GM23338 (cell line): ENCODE measurements around the gene C2CD5.
"Not testable (repeated sequence)": the region's sequence is repeated elsewhere in the genome, so short reads cannot be mapped to it uniquely, and the experiment has no call there.

Experiments
- CREB1 ChIP-seq: fragments of 250-450 bp; sonication (Bioruptor Pico); IDR thresholded peaks from 2 replicates; pipeline ENCODE4 v1.5.0; 2020; ENCODE audit warnings: low read depth, mild to moderate bottlenecking, moderate library complexity
- EZH2 ChIP-seq: fragments of 200-600 bp; sonication (generic); IDR thresholded peaks from one replicate; pipeline ENCODE4 v1.8.0; 2017; ENCODE audit warnings: antibody characterized with exemption, mild to moderate bottlenecking, low read depth; ENCODE audit not compliant: unreplicated experiment
- EZH2phosphoT487 ChIP-seq: fragments of 200-600 bp; sonication (generic); IDR thresholded peaks from one replicate; pipeline ENCODE4 v1.8.1; 2018; ENCODE audit warnings: antibody characterized with exemption; ENCODE audit not compliant: unreplicated experiment
- JUNB ChIP-seq: IDR thresholded peaks from one replicate; pipeline ENCODE4 v1.6.1; 2016; ENCODE audit warnings: antibody characterized with exemption; ENCODE audit not compliant: unreplicated experiment
- POLR2AphosphoS5 ChIP-seq: IDR thresholded peaks from 2 replicates; pipeline ENCODE4 v1.6.1; 2016; ENCODE audit warnings: antibody characterized with exemption, low read depth
- STAT1 ChIP-seq: IDR thresholded peaks from one replicate; pipeline ENCODE4 v1.6.1; 2016; ENCODE audit warnings: antibody characterized with exemption; ENCODE audit not compliant: unreplicated experiment
- ZNF114 ChIP-seq: fragments of 250-450 bp; sonication (Bioruptor Pico); IDR thresholded peaks from 2 replicates; pipeline ENCODE4 v1.5.0; 2020; ENCODE audit warnings: mild to moderate bottlenecking, moderate library complexity
- TF ChIP-seq, protein P1 (sequence below), 2 experiments: fragments of 200-600 bp in 1 of 2; sonication (generic) in 1 of 2; conservative IDR thresholded peaks; 2 replicates each; pipeline versions ENCODE4 v1.5.1 to v1.6.1; 2016 to 2017; ENCODE audit warnings: antibody characterized with exemption in 2 of 2, low read depth in 2 of 2, mild to moderate bottlenecking in 2 of 2, moderate library complexity in 1 of 2
- TF ChIP-seq, protein P2 (sequence below): IDR thresholded peaks from one replicate; pipeline ENCODE4 v1.6.1; 2018; ENCODE audit warnings: antibody characterized with exemption; ENCODE audit not compliant: unreplicated experiment

DNA sequence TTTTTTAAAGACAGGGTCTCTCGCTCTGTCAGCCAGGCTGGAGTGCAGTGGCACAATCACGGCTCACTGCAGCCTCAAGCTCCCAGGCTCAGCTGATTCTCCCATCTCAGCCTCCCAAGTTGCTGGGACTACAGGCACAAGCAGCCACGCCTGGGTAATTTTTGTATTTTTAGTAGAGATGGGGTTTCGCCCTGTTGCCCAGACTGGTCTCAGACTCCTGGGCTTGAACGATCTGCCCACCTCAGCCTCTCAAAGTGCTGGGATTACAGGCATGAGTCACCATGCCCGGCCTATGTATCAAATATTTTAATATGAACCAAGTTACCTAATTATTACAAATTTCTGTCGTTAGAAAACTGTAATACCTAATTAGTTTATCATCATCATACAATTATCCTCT, 63.5 kb downstream of the C2CD5 start:
- TF ChIP-seq, protein P1, sequence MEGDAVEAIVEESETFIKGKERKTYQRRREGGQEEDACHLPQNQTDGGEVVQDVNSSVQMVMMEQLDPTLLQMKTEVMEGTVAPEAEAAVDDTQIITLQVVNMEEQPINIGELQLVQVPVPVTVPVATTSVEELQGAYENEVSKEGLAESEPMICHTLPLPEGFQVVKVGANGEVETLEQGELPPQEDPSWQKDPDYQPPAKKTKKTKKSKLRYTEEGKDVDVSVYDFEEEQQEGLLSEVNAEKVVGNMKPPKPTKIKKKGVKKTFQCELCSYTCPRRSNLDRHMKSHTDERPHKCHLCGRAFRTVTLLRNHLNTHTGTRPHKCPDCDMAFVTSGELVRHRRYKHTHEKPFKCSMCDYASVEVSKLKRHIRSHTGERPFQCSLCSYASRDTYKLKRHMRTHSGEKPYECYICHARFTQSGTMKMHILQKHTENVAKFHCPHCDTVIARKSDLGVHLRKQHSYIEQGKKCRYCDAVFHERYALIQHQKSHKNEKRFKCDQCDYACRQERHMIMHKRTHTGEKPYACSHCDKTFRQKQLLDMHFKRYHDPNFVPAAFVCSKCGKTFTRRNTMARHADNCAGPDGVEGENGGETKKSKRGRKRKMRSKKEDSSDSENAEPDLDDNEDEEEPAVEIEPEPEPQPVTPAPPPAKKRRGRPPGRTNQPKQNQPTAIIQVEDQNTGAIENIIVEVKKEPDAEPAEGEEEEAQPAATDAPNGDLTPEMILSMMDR (conservative IDR thresholded peaks at IDR 0.05; ENCODE audit: low read depth in 2 of 2): not testable (repeated sequence)
- not testable (repeated sequence) for TF ChIP-seq STAT1; EZH2; POLR2AphosphoS5; EZH2phosphoT487; ZNF114; CREB1 (CRISPR knock-in tag); JUNB
- TF ChIP-seq, protein P2, sequence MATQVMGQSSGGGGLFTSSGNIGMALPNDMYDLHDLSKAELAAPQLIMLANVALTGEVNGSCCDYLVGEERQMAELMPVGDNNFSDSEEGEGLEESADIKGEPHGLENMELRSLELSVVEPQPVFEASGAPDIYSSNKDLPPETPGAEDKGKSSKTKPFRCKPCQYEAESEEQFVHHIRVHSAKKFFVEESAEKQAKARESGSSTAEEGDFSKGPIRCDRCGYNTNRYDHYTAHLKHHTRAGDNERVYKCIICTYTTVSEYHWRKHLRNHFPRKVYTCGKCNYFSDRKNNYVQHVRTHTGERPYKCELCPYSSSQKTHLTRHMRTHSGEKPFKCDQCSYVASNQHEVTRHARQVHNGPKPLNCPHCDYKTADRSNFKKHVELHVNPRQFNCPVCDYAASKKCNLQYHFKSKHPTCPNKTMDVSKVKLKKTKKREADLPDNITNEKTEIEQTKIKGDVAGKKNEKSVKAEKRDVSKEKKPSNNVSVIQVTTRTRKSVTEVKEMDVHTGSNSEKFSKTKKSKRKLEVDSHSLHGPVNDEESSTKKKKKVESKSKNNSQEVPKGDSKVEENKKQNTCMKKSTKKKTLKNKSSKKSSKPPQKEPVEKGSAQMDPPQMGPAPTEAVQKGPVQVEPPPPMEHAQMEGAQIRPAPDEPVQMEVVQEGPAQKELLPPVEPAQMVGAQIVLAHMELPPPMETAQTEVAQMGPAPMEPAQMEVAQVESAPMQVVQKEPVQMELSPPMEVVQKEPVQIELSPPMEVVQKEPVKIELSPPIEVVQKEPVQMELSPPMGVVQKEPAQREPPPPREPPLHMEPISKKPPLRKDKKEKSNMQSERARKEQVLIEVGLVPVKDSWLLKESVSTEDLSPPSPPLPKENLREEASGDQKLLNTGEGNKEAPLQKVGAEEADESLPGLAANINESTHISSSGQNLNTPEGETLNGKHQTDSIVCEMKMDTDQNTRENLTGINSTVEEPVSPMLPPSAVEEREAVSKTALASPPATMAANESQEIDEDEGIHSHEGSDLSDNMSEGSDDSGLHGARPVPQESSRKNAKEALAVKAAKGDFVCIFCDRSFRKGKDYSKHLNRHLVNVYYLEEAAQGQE: not testable (repeated sequence)
